Liver (tissue), 9 donors: ENCODE measurements around the gene SEMA4D. TPM values are rescaled to one million over a fixed set of nuclear protein-coding genes. Genes with fewer than 3 reads are reported as not detected.

Source experiments
- DNase-seq: peaks from one replicate; pipeline ENCODE4 v3.0.0-alpha.2; 2017; ENCODE audit warnings: low spot score
- H3K27ac ChIP-seq, 2 donors: one replicate each; pipeline ENCODE4 v1.7.0; 2013; ENCODE audit warnings: inconsistent platforms in 2 of 2, low read length in 2 of 2, control low read depth in 1 of 2, low read depth in 1 of 2, mild to moderate bottlenecking in 1 of 2
- H3K27me3 ChIP-seq, 4 donors: one replicate each; pipeline versions ENCODE4 v1.6.1 to v1.7.0; 2013; ENCODE audit warnings: low read length in 3 of 4, inconsistent platforms in 1 of 4, mild to moderate bottlenecking in 1 of 4, moderate library complexity in 1 of 4; ENCODE audit not compliant: control insufficient read depth in 4 of 4, insufficient read depth in 4 of 4
- H3K36me3 ChIP-seq, 4 donors: one replicate each; pipeline versions ENCODE4 v1.6.1 to v1.7.0; 2013; ENCODE audit warnings: low read length in 3 of 4, mild to moderate bottlenecking in 3 of 4, low read depth in 1 of 4, moderate library complexity in 1 of 4; ENCODE audit not compliant: control insufficient read depth in 4 of 4, insufficient read depth in 3 of 4
- H3K4me1 ChIP-seq, 4 donors: one replicate each; pipeline versions ENCODE4 v1.6.1 to v1.7.0; 2013; ENCODE audit warnings: low read length in 3 of 4, mild to moderate bottlenecking in 3 of 4, moderate library complexity in 1 of 4; ENCODE audit not compliant: control insufficient read depth in 4 of 4, insufficient read depth in 4 of 4
- H3K4me3 ChIP-seq, 3 donors: one replicate each; pipeline versions ENCODE4 v1.6.1 to v1.7.0; 2013; ENCODE audit warnings: low read length in 3 of 3, control low read depth in 1 of 3, low read depth in 1 of 3, mild to moderate bottlenecking in 1 of 3
- H3K9ac ChIP-seq, 2 donors: one replicate each; pipeline ENCODE4 v1.7.0; 2013; ENCODE audit warnings: low read length in 2 of 2, mild to moderate bottlenecking in 2 of 2, moderate library complexity in 2 of 2, control low read depth in 1 of 2, low read depth in 1 of 2
- H3K9me3 ChIP-seq, 4 donors: one replicate each; pipeline versions ENCODE4 v1.6.1 to v1.7.0; 2013; ENCODE audit warnings: low read length in 3 of 4; ENCODE audit not compliant: control insufficient read depth in 4 of 4
- CTCF ChIP-seq: fragments of 150-350 bp; IDR thresholded peaks from 2 replicates; pipeline ENCODE4 v1.5.1; 2017; ENCODE audit warnings: improper control_type of control experiment, low read depth, low read length; ENCODE audit not compliant: missing input control
- EGR1 ChIP-seq, 2 donors: IDR thresholded peaks; 2 replicates each; pipeline ENCODE4 v1.6.1; 2016 to 2018; ENCODE audit warnings: antibody characterized with exemption in 2 of 2, low read depth in 2 of 2
- FOXA1 ChIP-seq: IDR thresholded peaks from 2 replicates; pipeline ENCODE4 v1.6.1; 2016; ENCODE audit warnings: antibody characterized with exemption
- FOXA2 ChIP-seq: IDR thresholded peaks from 2 replicates; pipeline ENCODE4 v1.6.1; 2016; ENCODE audit warnings: antibody characterized with exemption
- GABPA ChIP-seq, 2 donors: IDR thresholded peaks in 1 of 2; conservative IDR thresholded peaks in 1 of 2; 2 replicates each; pipeline ENCODE4 v1.6.1; 2016; ENCODE audit warnings: antibody characterized with exemption in 2 of 2, mild to moderate bottlenecking in 1 of 2, moderate library complexity in 1 of 2
- HNF4A ChIP-seq, 2 donors: conservative IDR thresholded peaks; 2 replicates each; pipeline ENCODE4 v1.6.1; 2016; ENCODE audit warnings: antibody characterized with exemption in 2 of 2, mild to moderate bottlenecking in 2 of 2
- HNF4G ChIP-seq: IDR thresholded peaks from 2 replicates; pipeline ENCODE4 v1.6.1; 2016; ENCODE audit warnings: antibody characterized with exemption
- JUND ChIP-seq, 2 donors: IDR thresholded peaks; 2 replicates each; pipeline ENCODE4 v1.6.1; 2016; ENCODE audit warnings: antibody characterized with exemption in 2 of 2
- NR2F2 ChIP-seq: IDR thresholded peaks from 2 replicates; pipeline ENCODE4 v1.6.1; 2016; ENCODE audit warnings: antibody characterized with exemption
- RAD21 ChIP-seq, 2 donors: IDR thresholded peaks; 2 replicates each; pipeline ENCODE4 v1.6.1; 2016; ENCODE audit warnings: antibody characterized with exemption in 2 of 2, mild to moderate bottlenecking in 2 of 2
- REST ChIP-seq: IDR thresholded peaks from 2 replicates; pipeline ENCODE4 v1.6.1; 2016; ENCODE audit warnings: antibody characterized with exemption, mild to moderate bottlenecking
- SP1 ChIP-seq: IDR thresholded peaks from 2 replicates; pipeline ENCODE4 v1.6.1; 2018; ENCODE audit warnings: antibody characterized with exemption, mild to moderate bottlenecking
- TAF1 ChIP-seq: conservative IDR thresholded peaks from 2 replicates; pipeline ENCODE4 v1.6.1; 2016; ENCODE audit warnings: antibody characterized with exemption, mild to moderate bottlenecking
- YY1 ChIP-seq: IDR thresholded peaks from 2 replicates; pipeline ENCODE4 v1.6.1; 2016; ENCODE audit warnings: antibody characterized with exemption, mild to moderate bottlenecking
- ZBTB33 ChIP-seq: IDR thresholded peaks from 2 replicates; pipeline ENCODE4 v1.6.1; 2016; ENCODE audit warnings: antibody characterized with exemption
- WGBS: extraction: QIAGEN DNeasy Blood & Tissue Kit; methylation state at CpG from one replicate; pipeline ENCODE4 v1.1.7; 2013; 5-methylcytosine and 5-hydroxymethylcytosine counted together
- polyA plus RNA-seq, 2 donors: library from polyadenylated mRNA; stranded (reverse) in 1 of 2; unstranded in 1 of 2; fragments of 200-250 nt in 1 of 2; fragments of >200 nt in 1 of 2; fragmentation: Nextera tagmentation in 1 of 2; extraction: Ambion mirVana in 1 of 2; gene quantifications; one replicate each; pipeline versions ENCODE4 v1.2.1 to v1.2.3, GENCODE V29; 2013 to 2015
- total RNA-seq, 2 donors: library from RNA; depleted of rRNA; stranded (reverse); fragments of >200 nt; gene quantifications; one replicate each; pipeline ENCODE4 v1.2.3, GENCODE V29; 2014
- TF ChIP-seq, protein P1 (sequence below): IDR thresholded peaks from 2 replicates; pipeline ENCODE4 v1.6.1; 2016; ENCODE audit warnings: antibody characterized with exemption
- donor health status: healthy.
- donor health status: healthy.
- donor health status: healthy.
- donor health status: healthy.
- donor health status: healthy.

Gene SEMA4D
- total and polyA plus RNA-seq, 4 donors = 1.4 to 12.0 (median 4.1) TPM

- DNase-seq = no peak
- H3K27ac ChIP-seq = no peak overlapping the region
- H3K4me3 ChIP-seq = no peak overlapping the region
- 94% methylated on average over 10 of the region's 10 CpGs for WGBS
- no peaks in the 10 kb centered on the region for H3K9me3 ChIP-seq
- no peaks in the 10 kb centered on the region for H3K36me3 ChIP-seq
- H3K4me1 ChIP-seq = no peaks in the 10 kb centered on the region
- no peaks in the 10 kb centered on the region for H3K27me3 ChIP-seq
- H3K9ac ChIP-seq = no peak overlapping the region
- TF ChIP-seq HNF4A (conservative IDR thresholded peaks at IDR 0.05) (no peak), FOXA1 (no peak), EGR1 (IDR thresholded peaks at IDR 0.05; ENCODE audit: low read depth in 2 of 2) (no peak), NR2F2 (no peak), ZBTB33 (no peak), RAD21 (IDR thresholded peaks at IDR 0.05) (no peak), SP1 (no peak), JUND (IDR thresholded peaks at IDR 0.05) (no peak), CTCF (no peak), FOXA2 (no peak)
- TF ChIP-seq, protein P1, sequence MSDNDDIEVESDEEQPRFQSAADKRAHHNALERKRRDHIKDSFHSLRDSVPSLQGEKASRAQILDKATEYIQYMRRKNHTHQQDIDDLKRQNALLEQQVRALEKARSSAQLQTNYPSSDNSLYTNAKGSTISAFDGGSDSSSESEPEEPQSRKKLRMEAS = no peak
Observed at GRCh38 chr9:89460551-89460950, 37.4 kb downstream of the SEMA4D start.

DNA sequence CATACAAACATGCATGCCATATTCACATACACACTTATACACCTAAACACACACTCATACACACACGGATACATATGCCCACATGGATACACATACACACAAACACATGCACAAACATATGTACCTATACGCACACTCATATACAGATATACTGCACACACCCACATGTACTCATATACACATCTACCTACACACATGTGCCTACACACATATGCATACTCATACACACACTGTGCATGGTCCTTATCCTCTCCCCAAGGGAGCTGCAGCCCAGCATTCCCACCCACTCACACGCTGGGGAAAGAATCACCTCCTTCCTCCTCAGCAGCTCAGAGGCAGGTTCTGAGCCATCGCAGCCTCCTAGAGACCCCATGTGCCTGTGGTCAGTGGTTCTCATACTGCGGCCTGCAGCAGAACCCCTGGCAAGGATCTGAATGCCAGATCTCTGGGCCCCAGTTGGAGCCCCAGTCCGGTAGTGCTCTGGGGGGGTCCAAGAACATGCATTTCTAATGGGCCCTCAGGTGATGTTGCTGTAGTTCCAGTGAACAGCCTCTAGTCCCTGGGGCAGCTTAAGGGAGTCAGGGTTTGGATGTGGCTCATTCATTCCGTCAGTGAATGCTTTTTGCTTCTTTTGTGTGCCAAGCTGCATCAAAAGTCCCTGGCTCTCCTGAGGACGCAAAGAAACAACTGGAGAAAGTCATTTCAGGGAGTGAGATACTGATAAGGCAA, 39.0 kb downstream of the SEMA4D start:
- WGBS = 96% methylated on average over 8 of the region's 8 CpGs
- H3K4me1 ChIP-seq = no peaks in the 10 kb centered on the region
- no peak for TF ChIP-seq TAF1
- TF ChIP-seq FOXA1 = no peak
- TF ChIP-seq FOXA2 = no peak
- no peak for TF ChIP-seq HNF4G
- TF ChIP-seq YY1 = no peak
- TF ChIP-seq NR2F2 = no peak
- no peak for TF ChIP-seq REST
- TF ChIP-seq EGR1 (IDR thresholded peaks at IDR 0.05; ENCODE audit: low read depth in 2 of 2) = no peak
- TF ChIP-seq GABPA (IDR thresholded peaks at IDR 0.05 in 1 of 2, conservative IDR thresholded peaks at IDR 0.05 in 1 of 2) = no peak
- TF ChIP-seq, protein P1 = no peak
- no peak for TF ChIP-seq CTCF
- TF ChIP-seq RAD21 (IDR thresholded peaks at IDR 0.05) = no peak
- TF ChIP-seq HNF4A (conservative IDR thresholded peaks at IDR 0.05) = no peak
- no peak overlapping the region for H3K27ac ChIP-seq
- H3K9me3 ChIP-seq = no peaks in the 10 kb centered on the region
- no peak overlapping the region for H3K9ac ChIP-seq
- H3K27me3 ChIP-seq = no peaks in the 10 kb centered on the region
- DNase-seq = no peak
- H3K36me3 ChIP-seq = no peaks in the 10 kb centered on the region
- no peak overlapping the region for H3K4me3 ChIP-seq
